Breast epithelium (tissue), 4 donors: Measurements from ENCODE around the gene GAPT. TPM values are rescaled to one million over a fixed set of nuclear protein-coding genes. Genes with fewer than 3 reads are reported as not detected.

Source experiments
- DNase-seq, 2 donors: peaks; one replicate each; pipeline ENCODE4 v3.0.0-alpha.2; 2019; ENCODE audit warnings: low spot score in 2 of 2
- H3K27ac ChIP-seq, 2 donors: fragments of 200-600 bp; sonication (generic) in 1 of 2; one replicate each; pipeline ENCODE4 v1.5.1; 2016 to 2019; ENCODE audit warnings: mild to moderate bottlenecking in 1 of 2
- H3K27me3 ChIP-seq, 2 donors: fragments of 200-600 bp; sonication (generic) in 1 of 2; one replicate each; pipeline versions ENCODE4 v1.5.1 to v1.6.0; 2017 to 2019; ENCODE audit warnings: control low read depth in 1 of 2, mild to moderate bottlenecking in 1 of 2
- H3K36me3 ChIP-seq: fragments of 200-600 bp; one replicate; pipeline ENCODE4 v1.5.1; 2019
- H3K4me1 ChIP-seq, 2 donors: fragments of 200-600 bp; sonication (generic); one replicate each; pipeline ENCODE4 v1.5.1; 2016 to 2019; ENCODE audit warnings: control low read depth in 1 of 2
- H3K4me3 ChIP-seq, 3 donors: fragments of 200-600 bp; sonication (generic); 1 replicate in 2 of 3; 2 replicates in 1 of 3; pipeline ENCODE4 v1.5.1; 2016 to 2019; ENCODE audit warnings: mild to moderate bottlenecking in 3 of 3, moderate library complexity in 2 of 3
- H3K9me3 ChIP-seq, 2 donors: fragments of 200-600 bp; sonication (generic) in 1 of 2; one replicate each; pipeline ENCODE4 v1.5.1; 2016 to 2019; ENCODE audit warnings: control low read depth in 1 of 2
- POLR2A ChIP-seq: fragments of 450-650 bp; IDR thresholded peaks from one replicate; pipeline ENCODE4 v1.6.1; 2016; ENCODE audit warnings: antibody characterized with exemption, mild to moderate bottlenecking, moderate library complexity
- POLR2AphosphoS5 ChIP-seq, 3 donors: sonication (generic); formaldehyde crosslinking; IDR thresholded peaks; one replicate each; pipeline ENCODE4 v1.6.1; 2017; ENCODE audit warnings: antibody characterized with exemption in 3 of 3
- intact Hi-C: fragments of 100-400 bp; cut with DNase I; formaldehyde crosslinking; loops from one replicate; pipeline ENCODE4 v1.15.1; 2023; ENCODE audit warnings: low total_unique reads
- total RNA-seq, 3 donors: library from RNA; depleted of rRNA; stranded (reverse); fragments of >200 nt; gene quantifications; one replicate each; pipeline ENCODE4 v1.1.0, GENCODE V29; 2016
- TF ChIP-seq, protein P1 (sequence below), 3 donors: fragments of 450-650 bp; IDR thresholded peaks; one replicate each; pipeline ENCODE4 v1.5.1; 2016 to 2017; ENCODE audit warnings: antibody characterized with exemption in 3 of 3, mild to moderate bottlenecking in 3 of 3, moderate library complexity in 3 of 3

The GAPT gene
- total RNA-seq, 3 donors from 2014 or later = 1.2 to 3.8 (median 1.3) TPM

DNA sequence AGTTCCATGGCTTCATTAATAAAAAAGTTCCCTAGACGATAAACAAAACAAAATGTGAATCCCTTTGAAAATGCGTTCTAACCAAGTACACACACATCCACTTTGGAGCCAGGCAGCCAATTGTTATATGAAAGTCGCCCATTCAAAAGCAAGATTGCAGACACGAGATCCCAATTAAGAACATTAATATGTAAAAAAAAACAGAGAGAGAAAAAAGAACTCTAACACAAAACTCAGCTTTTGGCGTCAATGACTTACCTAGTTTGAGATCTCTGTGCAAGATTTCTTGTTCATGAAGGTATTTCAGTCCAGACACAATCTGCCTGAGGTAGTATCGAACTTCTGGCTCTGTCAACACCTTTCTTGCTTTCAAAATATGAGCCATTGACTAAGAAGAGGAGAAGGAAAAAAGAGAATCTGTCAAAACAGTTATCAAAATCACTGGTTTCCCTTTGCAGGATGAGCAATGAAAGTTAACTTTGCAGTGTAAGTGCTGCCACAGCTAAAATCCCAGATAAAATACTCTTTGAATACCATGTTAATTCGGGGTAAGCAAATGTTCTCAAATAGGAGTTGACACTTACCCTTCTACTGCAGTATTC is 33.0 kb upstream of the GAPT start:
- intact Hi-C loops = no loop called here
- Histone ChIP-seq H3K27ac (peak overlapping the region; percentile 67 to 99), H3K4me3 (peak overlapping the region; percentile 83 to 93 (median 90)), H3K4me1 (peaks cover 4 to 8% of the 10 kb centered on the region in 2 donors), H3K9me3 (no peaks in the 10 kb centered on the region), H3K27me3 (no peaks in the 10 kb centered on the region), H3K36me3 (peaks cover 9% of the 10 kb centered on the region)
- TF ChIP-seq POLR2AphosphoS5 (IDR thresholded peaks at IDR 0.05) = no peak
- no peak for TF ChIP-seq POLR2A
- TF ChIP-seq, protein P1, sequence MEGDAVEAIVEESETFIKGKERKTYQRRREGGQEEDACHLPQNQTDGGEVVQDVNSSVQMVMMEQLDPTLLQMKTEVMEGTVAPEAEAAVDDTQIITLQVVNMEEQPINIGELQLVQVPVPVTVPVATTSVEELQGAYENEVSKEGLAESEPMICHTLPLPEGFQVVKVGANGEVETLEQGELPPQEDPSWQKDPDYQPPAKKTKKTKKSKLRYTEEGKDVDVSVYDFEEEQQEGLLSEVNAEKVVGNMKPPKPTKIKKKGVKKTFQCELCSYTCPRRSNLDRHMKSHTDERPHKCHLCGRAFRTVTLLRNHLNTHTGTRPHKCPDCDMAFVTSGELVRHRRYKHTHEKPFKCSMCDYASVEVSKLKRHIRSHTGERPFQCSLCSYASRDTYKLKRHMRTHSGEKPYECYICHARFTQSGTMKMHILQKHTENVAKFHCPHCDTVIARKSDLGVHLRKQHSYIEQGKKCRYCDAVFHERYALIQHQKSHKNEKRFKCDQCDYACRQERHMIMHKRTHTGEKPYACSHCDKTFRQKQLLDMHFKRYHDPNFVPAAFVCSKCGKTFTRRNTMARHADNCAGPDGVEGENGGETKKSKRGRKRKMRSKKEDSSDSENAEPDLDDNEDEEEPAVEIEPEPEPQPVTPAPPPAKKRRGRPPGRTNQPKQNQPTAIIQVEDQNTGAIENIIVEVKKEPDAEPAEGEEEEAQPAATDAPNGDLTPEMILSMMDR (IDR thresholded peaks at IDR 0.05) = no peak
- DNase-seq = no peak

DNA sequence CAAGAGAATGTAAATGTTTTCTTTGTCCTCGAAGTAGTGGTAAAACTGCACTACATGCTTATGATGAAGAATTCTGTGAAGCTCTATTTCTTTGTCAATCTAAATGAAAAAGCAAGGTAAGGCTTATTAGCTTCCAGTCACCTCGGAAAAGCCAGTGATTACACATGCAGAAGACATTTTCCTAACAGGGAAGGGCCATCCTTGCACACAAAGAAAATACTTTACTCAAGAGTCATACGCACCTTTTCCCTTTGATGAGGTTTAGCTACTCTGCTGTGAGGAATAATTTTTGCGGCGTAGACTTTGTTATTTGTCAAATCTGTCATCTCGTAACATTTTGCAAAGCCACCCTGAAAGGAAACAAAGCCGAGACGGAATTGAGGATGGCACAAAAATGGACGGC is 32.5 kb upstream of the GAPT start:
- H3K4me3 ChIP-seq = peak overlapping the region; percentile 83 to 93 (median 90)
- TF ChIP-seq, protein P1 (IDR thresholded peaks at IDR 0.05) = no peak
- peak overlapping the region; percentile 67 to 99 for H3K27ac ChIP-seq
- intact Hi-C loops = no loop called here
- no peaks in the 10 kb centered on the region for H3K27me3 ChIP-seq
- H3K4me1 ChIP-seq = peaks cover 4 to 8% of the 10 kb centered on the region in 2 donors
- H3K9me3 ChIP-seq = no peaks in the 10 kb centered on the region
- no peak for DNase-seq
- peaks cover 9% of the 10 kb centered on the region for H3K36me3 ChIP-seq

DNA sequence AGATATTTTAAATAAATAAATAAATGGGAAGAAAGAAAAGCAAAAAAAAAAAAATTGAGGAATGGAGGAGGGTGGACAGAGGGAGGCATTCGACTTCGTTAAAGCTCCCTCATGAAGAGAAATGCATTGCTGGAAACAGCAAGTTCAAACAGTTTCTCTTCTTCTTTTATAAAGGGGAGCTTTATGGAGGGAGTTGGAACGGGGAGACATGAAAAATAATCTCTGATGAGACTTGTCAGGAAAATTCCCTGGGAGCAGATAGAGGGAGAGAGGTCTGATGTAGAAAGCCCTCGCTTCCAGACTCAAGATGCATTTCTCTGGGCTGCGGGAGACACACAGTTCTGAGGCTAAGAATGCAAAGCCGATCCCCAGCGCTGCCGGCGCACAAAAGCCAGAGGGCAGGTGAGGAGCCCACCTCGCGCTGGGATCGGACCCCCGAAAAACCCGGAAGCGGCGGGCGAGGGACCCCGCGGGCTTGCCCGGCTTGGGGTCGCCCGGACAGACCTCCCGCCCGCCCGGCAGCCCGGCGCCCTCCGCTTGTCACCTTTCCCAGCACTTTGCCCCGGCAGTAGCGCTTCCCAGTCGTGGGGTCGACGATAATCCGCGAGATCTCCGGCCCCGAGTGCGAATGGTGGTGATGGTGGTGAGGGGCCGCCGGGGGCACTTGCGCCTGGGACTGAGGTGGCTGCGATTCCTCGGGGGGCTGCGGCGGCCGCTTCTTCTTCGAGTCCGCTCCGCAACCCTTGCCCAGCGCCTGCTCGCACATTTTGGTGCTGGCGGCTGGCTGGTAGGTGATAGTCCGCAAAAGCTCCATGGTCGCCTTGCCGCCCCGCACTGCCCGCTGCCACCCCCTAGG is 31.9 kb upstream of the GAPT start:
- intact Hi-C loops = loop anchor here (5.0 kb wide), 2 partner anchors 572 to 677 kb away; no protein-coding TSS in a partner anchor
- TF ChIP-seq, protein P1 (IDR thresholded peaks at IDR 0.05) = no peak
- TF ChIP-seq POLR2A (no peak), POLR2AphosphoS5 (IDR thresholded peaks at IDR 0.05) (no peak)
- DNase-seq = peak; percentile 31 to 54
- Histone ChIP-seq H3K9me3 (no peaks in the 10 kb centered on the region), H3K27ac (peak overlapping the region; percentile 98 to 99), H3K36me3 (peaks cover 9% of the 10 kb centered on the region), H3K4me1 (peaks cover 4 to 8% of the 10 kb centered on the region in 2 donors), H3K4me3 (peak overlapping the region; percentile 83 to 93 (median 90)), H3K27me3 (no peaks in the 10 kb centered on the region)

DNA sequence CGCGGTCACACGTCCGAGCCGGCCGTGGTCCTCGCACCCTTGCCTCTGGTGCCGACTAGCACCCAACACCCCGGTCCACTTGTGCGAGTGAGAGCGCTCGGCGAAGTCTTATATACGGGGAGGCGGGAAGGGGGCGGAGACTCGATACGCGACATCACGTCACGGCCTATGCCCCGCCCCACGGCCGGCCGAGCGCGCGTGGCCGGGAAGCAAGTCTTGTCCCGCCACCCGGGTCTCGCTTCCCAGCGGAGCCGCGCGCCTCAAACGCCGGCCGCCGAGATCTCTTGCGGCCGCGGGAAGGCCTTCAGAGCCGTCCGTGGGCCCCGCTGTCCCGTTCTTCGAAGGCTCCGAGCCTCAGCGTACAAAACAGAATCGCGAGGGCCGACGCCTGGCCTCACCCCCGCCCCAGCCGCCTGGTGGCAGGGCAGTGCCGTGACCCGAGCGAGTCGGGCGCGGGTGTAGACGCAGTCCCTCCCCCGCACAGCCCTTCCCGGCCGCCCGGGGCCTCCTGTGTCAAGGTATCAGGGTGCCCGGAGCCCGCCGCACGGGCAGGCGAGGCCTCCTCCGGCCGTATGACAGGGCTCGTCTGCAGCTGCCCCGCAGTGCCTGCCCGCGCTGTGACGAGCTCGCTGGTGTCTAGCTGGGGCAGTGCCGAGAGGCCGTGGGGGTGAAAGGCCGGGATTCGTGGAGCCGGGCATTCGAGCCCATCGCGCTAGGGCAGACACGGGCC is 31.1 kb upstream of the GAPT start, which contains the start of gene PLK2:
TSS of gene PLK2 (minus strand) at position 85 of the 730 bp plus-strand sequence. CDS start 127 bp downstream, outside the sequence.
- peak within 1 kb of the TSS; percentile 98 to 99 for H3K27ac ChIP-seq
- peaks cover under 1 to 4% of the 10 kb centered on the region in 2 donors for H3K4me1 ChIP-seq
- H3K27me3 ChIP-seq = no peaks in the 10 kb centered on the region
- intact Hi-C loops = loop anchor here (5.0 kb wide), 2 partner anchors 573 to 678 kb away; no protein-coding TSS in a partner anchor
- peak within 1 kb of the TSS; percentile 83 to 93 (median 90) for H3K4me3 ChIP-seq
- peak; percentile 95 to 97 for DNase-seq
- TF ChIP-seq POLR2A = peak; percentile 99
- peak; percentile 100 for TF ChIP-seq POLR2AphosphoS5 (IDR thresholded peaks at IDR 0.05)
- TF ChIP-seq, protein P1 (IDR thresholded peaks at IDR 0.05) = peak; percentile 39 to 77 (median 72)
- H3K36me3 ChIP-seq = peaks cover 1% of the 10 kb centered on the region
- H3K9me3 ChIP-seq = no peaks in the 10 kb centered on the region
